GM18499 (cell line): ENCODE measurements around the gene EVPL.
"Not testable (repeated sequence)": the region's sequence is repeated elsewhere in the genome, so short reads cannot be mapped to it uniquely, and the experiment has no call there.

Source experiments
- ATAC-seq: cut with Tn5 transposase; IDR thresholded peaks from one replicate; pipeline ENCODE4 v1.9.1; 2021; ENCODE audit warnings: moderate number of reproducible peaks; ENCODE audit not compliant: insufficient read depth, unreplicated experiment

The EVPL gene

GRCh38 chr17:75975187-75975586, 51.9 kb downstream of the EVPL start:
- ATAC-seq = not testable (repeated sequence)

- ATAC-seq = no peak
Observed at GRCh38 chr17:75970626-75971025, 56.5 kb downstream of the EVPL start.

GRCh38 chr17:75970011-75970523, 57.0 kb downstream of the EVPL start:
- no peak for ATAC-seq

GRCh38 chr17:75969044-75969443, 58.1 kb downstream of the EVPL start:
- not testable (repeated sequence) for ATAC-seq

GRCh38 chr17:75965468-75965867, 61.6 kb downstream of the EVPL start:
- no peak for ATAC-seq

- no peak for ATAC-seq
Observed at GRCh38 chr17:75959839-75960511, 67.1 kb downstream of the EVPL start.

GRCh38 chr17:75959051-75959838, 67.9 kb downstream of the EVPL start:
- ATAC-seq = no peak
